Nephron progenitor cell (in vitro differentiated cells): Measurements from ENCODE around the gene TNRC6B.

Experiments used
- DNase-seq: peaks from one replicate; pipeline ENCODE4 v3.0.0; 2021
- H3K27ac Mint-ChIP-seq: 2 replicates; pipeline ENCODE4 v1.8.0; 2021; ENCODE audit warnings: mild to moderate bottlenecking, moderate library complexity, mixed read lengths
- H3K27me3 Mint-ChIP-seq: 2 replicates; pipeline ENCODE4 v1.8.0; 2021; ENCODE audit warnings: mild to moderate bottlenecking, low read depth, mixed read lengths; ENCODE audit not compliant: poor library complexity
- H3K36me3 Mint-ChIP-seq: 2 replicates; pipeline ENCODE4 v1.8.0; 2021; ENCODE audit warnings: low read depth, mixed read lengths
- H3K4me1 Mint-ChIP-seq: 2 replicates; pipeline ENCODE4 v1.8.0; 2021; ENCODE audit warnings: mixed read lengths
- H3K4me3 Mint-ChIP-seq: 2 replicates; pipeline ENCODE4 v1.8.0; 2021; ENCODE audit warnings: mild to moderate bottlenecking, moderate library complexity, mixed read lengths
- H3K9me3 Mint-ChIP-seq: 2 replicates; pipeline ENCODE4 v1.8.0; 2021; ENCODE audit warnings: mild to moderate bottlenecking, moderate library complexity, mixed read lengths
- CTCF ChIP-seq: fragments of 200-600 bp; sonication (generic); IDR thresholded peaks from 2 replicates; pipeline ENCODE4 v1.5.0; 2021; ENCODE audit warnings: antibody characterized with exemption

The TNRC6B gene

GRCh38 chr22:40324468-40325305, 147.0 kb downstream of the TNRC6B start:
- no peak for DNase-seq
- Mint-ChIP-seq H3K27me3 (no peaks in the 10 kb centered on the region), H3K9me3 (no peaks in the 10 kb centered on the region), H3K4me1 (peaks cover 24% of the 10 kb centered on the region), H3K36me3 (peaks cover 39% of the 10 kb centered on the region), H3K27ac (peak overlapping the region; percentile 27), H3K4me3 (no peak overlapping the region)
- TF ChIP-seq CTCF = no peak

GRCh38 chr22:40325315-40325714, 147.6 kb downstream of the TNRC6B start:
- DNase-seq = no peak
- Mint-ChIP-seq H3K9me3 (no peaks in the 10 kb centered on the region), H3K4me1 (peaks cover 31% of the 10 kb centered on the region), H3K27me3 (no peaks in the 10 kb centered on the region), H3K36me3 (peaks cover 43% of the 10 kb centered on the region), H3K4me3 (no peak overlapping the region), H3K27ac (no peak overlapping the region)
- no peak for TF ChIP-seq CTCF

- no peak overlapping the region for H3K4me3 Mint-ChIP-seq
- H3K4me1 Mint-ChIP-seq = peaks cover 49% of the 10 kb centered on the region
- H3K27ac Mint-ChIP-seq = peak overlapping the region; percentile 29
These were observed 149.4 kb downstream of the TNRC6B start for GRCh38 chr22:40326905-40327735.

GRCh38 chr22:40328546-40329456, 151.1 kb downstream of the TNRC6B start:
- no peak for TF ChIP-seq CTCF
- Mint-ChIP-seq H3K36me3 (peaks cover 25% of the 10 kb centered on the region), H3K4me1 (peaks cover 63% of the 10 kb centered on the region), H3K27ac (no peak overlapping the region), H3K4me3 (no peak overlapping the region), H3K9me3 (no peaks in the 10 kb centered on the region), H3K27me3 (no peaks in the 10 kb centered on the region)
- DNase-seq = no peak

More at GRCh38 chr22:40326905-40327735, 149.4 kb downstream of the TNRC6B start:
- no peak for TF ChIP-seq CTCF
- no peaks in the 10 kb centered on the region for H3K9me3 Mint-ChIP-seq
- no peak for DNase-seq
- H3K27me3 Mint-ChIP-seq = no peaks in the 10 kb centered on the region
- H3K36me3 Mint-ChIP-seq = peaks cover 31% of the 10 kb centered on the region

GRCh38 chr22:40329466-40329865, 151.7 kb downstream of the TNRC6B start:
- no peak for TF ChIP-seq CTCF
- no peak for DNase-seq
- Mint-ChIP-seq H3K36me3 (peaks cover 28% of the 10 kb centered on the region), H3K4me3 (no peak overlapping the region), H3K4me1 (peaks cover 70% of the 10 kb centered on the region), H3K9me3 (no peaks in the 10 kb centered on the region), H3K27me3 (no peaks in the 10 kb centered on the region), H3K27ac (no peak overlapping the region)
